K562 (cell line): Measurements from ENCODE around the gene SPDEF. TPM values are rescaled to one million over a fixed set of nuclear protein-coding genes. Genes with fewer than 3 reads are reported as not detected.
A peak's percentile ranks its signal among the peaks of the same experiment; 100 is the strongest.

Experiments used
- GTF2B ChIP-seq: IDR thresholded peaks from 2 replicates; pipeline ENCODE4 v1.6.1; 2011; ENCODE audit not compliant: insufficient read length; ENCODE audit errors: extremely low read depth
- KDM4B ChIP-seq, 2 experiments: fragments of 450-650 bp in 1 of 2; sonication (generic) in 1 of 2; IDR thresholded peaks; 2 replicates each; pipeline ENCODE4 v1.6.1; 2016 to 2017; ENCODE audit warnings: borderline replicate concordance in 2 of 2, antibody characterized with exemption in 1 of 2, low read depth in 1 of 2, mild to moderate bottlenecking in 1 of 2
- RBFOX2 ChIP-seq: fragments of 200-400 bp; formaldehyde crosslinking; IDR thresholded peaks from 2 replicates; pipeline ENCODE4 v1.6.1; 2017; ENCODE audit warnings: low read depth, mild to moderate bottlenecking, low read length, moderate library complexity
- SETDB1 ChIP-seq: IDR thresholded peaks from one replicate; pipeline ENCODE4 v1.6.1; 2012; ENCODE audit warnings: low read length, control low read depth, inconsistent platforms
- SIX5 ChIP-seq, 2 experiments: IDR thresholded peaks; 2 replicates each; pipeline ENCODE4 v1.6.1; 2011; ENCODE audit warnings: low read length in 2 of 2, borderline replicate concordance in 1 of 2, low read depth in 1 of 2, mild to moderate bottlenecking in 1 of 2, moderate library complexity in 1 of 2; ENCODE audit not compliant: insufficient read depth in 1 of 2
- SLC30A9 ChIP-seq: fragments of 250-450 bp; sonication (Bioruptor Pico); IDR thresholded peaks from 2 replicates; pipeline ENCODE4 v1.8.0; 2022; ENCODE audit warnings: mild to moderate bottlenecking, moderate library complexity
- TAF1 ChIP-seq: IDR thresholded peaks from 2 replicates; pipeline ENCODE4 v1.6.1; 2011; ENCODE audit warnings: mild to moderate bottlenecking, low read length, moderate library complexity; ENCODE audit not compliant: insufficient read depth, control insufficient read depth, severe bottlenecking; ENCODE audit errors: extremely low read depth
- WHSC1 ChIP-seq: IDR thresholded peaks from one replicate; pipeline ENCODE4 v1.6.1; 2012; ENCODE audit warnings: low read length, control low read depth, inconsistent platforms
- ZBTB12 ChIP-seq: fragments of 250-450 bp; sonication (Bioruptor Pico); IDR thresholded peaks from 2 replicates; pipeline ENCODE4 v1.4.0; 2020
- ZNF511 ChIP-seq: sonication (generic); formaldehyde crosslinking; IDR thresholded peaks from 2 replicates; pipeline ENCODE4 v1.8.0; 2022; ENCODE audit warnings: mild to moderate bottlenecking, missing genetic modification reagents
- polyA plus RNA-seq, 8 experiments: library from polyadenylated mRNA; depleted of rRNA in 4 of 8; stranded (reverse) in 5 of 8; unstranded in 3 of 8; fragments of >200 nt; fragmentation: Nextera tagmentation in 2 of 8; fragmentation: Illumina TruSeq in 1 of 8; extraction: Ambion mirVana in 2 of 8; extraction: Trizol in 1 of 8; gene quantifications; 2 replicates each; pipeline versions ENCODE4 v1.2.1 to v1.2.3, GENCODE V29; 2011 to 2014; ENCODE audit warnings: inconsistent platforms in 1 of 8, missing spikeins in 1 of 8
- total RNA-seq, 7 experiments: library from RNA; depleted of rRNA in 6 of 7; stranded (reverse); fragments of >200 nt in 6 of 7; fragmentation: Illumina TruSeq in 2 of 7; extraction: Trizol in 2 of 7; gene quantifications; 2 replicates each; pipeline versions ENCODE4 v1.2.1 to v1.2.3, GENCODE V29; 2011 to 2021; ENCODE audit warnings: low replicate concordance in 1 of 7
- TF ChIP-seq, protein P1 (sequence below): fragments of 450-650 bp; IDR thresholded peaks from 2 replicates; pipeline ENCODE4 v1.6.1; 2016; ENCODE audit warnings: mild to moderate bottlenecking
- TF ChIP-seq, protein P2 (sequence below): fragments of 450-650 bp; formaldehyde crosslinking; IDR thresholded peaks from 2 replicates; pipeline ENCODE4 v1.4.0; 2022; ENCODE audit warnings: mild to moderate bottlenecking, moderate library complexity
- TF ChIP-seq, protein P3 (sequence below), 2 experiments: fragments of 450-650 bp; conservative IDR thresholded peaks; 2 replicates each; pipeline ENCODE4 v1.6.1; 2017; ENCODE audit warnings: mild to moderate bottlenecking in 2 of 2, moderate library complexity in 2 of 2
- TF ChIP-seq, protein P4 (sequence below): sonication (generic); formaldehyde crosslinking; IDR thresholded peaks from 2 replicates; pipeline ENCODE4 v1.8.1; 2023; ENCODE audit warnings: mild to moderate bottlenecking, missing genetic modification reagents

SPDEF gene
- total and polyA plus RNA-seq, 9 of the 15 experiments (the other 6 are each of a cell fraction or from before 2014, with no cell fraction given): 0.04 to 0.12 (median 0.11) TPM; not detected in 5

DNA sequence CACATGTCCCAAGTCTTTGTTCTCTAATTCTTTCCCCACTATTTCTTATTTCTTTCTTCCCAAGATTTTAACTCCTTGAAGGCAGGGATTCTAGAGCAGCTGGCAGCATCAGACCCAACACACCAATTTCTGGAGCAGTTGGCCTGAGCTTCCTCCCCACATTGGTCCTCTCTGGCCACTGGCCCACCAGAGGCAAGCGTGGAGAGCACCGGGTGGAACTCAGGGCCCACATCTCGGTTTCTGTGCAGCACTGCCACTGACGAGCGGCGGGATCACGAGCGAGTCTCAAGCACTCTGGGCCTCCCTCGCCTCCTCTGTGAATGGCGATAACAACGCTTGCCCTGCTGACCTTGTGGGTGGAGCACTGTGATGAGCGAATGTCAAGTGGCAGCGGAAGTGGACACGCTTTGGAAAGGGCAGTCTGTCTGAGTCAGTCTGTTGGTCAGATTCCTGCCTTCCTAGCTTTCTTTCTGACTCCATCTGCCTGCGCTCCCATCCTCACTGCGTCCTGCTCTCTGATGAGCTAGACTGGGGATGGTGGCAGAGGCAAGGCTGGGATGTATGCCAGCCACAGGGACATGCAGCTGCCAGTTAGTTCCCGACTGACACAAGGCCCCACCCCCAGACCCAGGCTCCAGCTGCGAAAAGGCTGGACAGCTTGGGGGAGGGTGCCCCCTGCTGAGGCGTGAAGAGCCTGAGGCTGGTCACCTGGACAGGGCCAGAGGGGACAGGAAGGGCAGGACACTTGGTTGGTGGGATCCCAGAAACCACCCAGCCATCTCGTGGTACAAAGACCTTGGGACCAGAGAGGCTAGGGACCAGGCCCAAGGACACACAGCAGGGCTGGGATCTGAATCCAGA is 4.5 kb upstream of the SPDEF start (continued):
- no peak for TF ChIP-seq GTF2B
- peak; percentile 60 for TF ChIP-seq TAF1
- TF ChIP-seq KDM4B (IDR thresholded peaks at IDR 0.05; ENCODE audit: borderline replicate concordance in 2 of 2, low read depth in 1 of 2): 0 out of 4 replicates have a peak, but pooled peaks of 1 of the 2 experiments have one; percentile 27
- TF ChIP-seq, protein P1, sequence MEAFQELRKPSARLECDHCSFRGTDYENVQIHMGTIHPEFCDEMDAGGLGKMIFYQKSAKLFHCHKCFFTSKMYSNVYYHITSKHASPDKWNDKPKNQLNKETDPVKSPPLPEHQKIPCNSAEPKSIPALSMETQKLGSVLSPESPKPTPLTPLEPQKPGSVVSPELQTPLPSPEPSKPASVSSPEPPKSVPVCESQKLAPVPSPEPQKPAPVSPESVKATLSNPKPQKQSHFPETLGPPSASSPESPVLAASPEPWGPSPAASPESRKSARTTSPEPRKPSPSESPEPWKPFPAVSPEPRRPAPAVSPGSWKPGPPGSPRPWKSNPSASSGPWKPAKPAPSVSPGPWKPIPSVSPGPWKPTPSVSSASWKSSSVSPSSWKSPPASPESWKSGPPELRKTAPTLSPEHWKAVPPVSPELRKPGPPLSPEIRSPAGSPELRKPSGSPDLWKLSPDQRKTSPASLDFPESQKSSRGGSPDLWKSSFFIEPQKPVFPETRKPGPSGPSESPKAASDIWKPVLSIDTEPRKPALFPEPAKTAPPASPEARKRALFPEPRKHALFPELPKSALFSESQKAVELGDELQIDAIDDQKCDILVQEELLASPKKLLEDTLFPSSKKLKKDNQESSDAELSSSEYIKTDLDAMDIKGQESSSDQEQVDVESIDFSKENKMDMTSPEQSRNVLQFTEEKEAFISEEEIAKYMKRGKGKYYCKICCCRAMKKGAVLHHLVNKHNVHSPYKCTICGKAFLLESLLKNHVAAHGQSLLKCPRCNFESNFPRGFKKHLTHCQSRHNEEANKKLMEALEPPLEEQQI: no peak; the same call in 1 of the 2 replicates
- TF ChIP-seq, protein P2, sequence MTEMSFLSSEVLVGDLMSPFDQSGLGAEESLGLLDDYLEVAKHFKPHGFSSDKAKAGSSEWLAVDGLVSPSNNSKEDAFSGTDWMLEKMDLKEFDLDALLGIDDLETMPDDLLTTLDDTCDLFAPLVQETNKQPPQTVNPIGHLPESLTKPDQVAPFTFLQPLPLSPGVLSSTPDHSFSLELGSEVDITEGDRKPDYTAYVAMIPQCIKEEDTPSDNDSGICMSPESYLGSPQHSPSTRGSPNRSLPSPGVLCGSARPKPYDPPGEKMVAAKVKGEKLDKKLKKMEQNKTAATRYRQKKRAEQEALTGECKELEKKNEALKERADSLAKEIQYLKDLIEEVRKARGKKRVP (CRISPR knock-in tag): no peak
- TF ChIP-seq SLC30A9 (CRISPR knock-in tag): no peak
- 0 out of 2 replicates have a peak, but pooled peaks have one; percentile 9 for TF ChIP-seq ZBTB12
- no peak for TF ChIP-seq SIX5 (IDR thresholded peaks at IDR 0.05; ENCODE audit: borderline replicate concordance in 1 of 2, insufficient read depth in 1 of 2, low read depth in 1 of 2, low read length in 2 of 2)
- peak; percentile 84 for TF ChIP-seq RBFOX2
- TF ChIP-seq, protein P3, sequence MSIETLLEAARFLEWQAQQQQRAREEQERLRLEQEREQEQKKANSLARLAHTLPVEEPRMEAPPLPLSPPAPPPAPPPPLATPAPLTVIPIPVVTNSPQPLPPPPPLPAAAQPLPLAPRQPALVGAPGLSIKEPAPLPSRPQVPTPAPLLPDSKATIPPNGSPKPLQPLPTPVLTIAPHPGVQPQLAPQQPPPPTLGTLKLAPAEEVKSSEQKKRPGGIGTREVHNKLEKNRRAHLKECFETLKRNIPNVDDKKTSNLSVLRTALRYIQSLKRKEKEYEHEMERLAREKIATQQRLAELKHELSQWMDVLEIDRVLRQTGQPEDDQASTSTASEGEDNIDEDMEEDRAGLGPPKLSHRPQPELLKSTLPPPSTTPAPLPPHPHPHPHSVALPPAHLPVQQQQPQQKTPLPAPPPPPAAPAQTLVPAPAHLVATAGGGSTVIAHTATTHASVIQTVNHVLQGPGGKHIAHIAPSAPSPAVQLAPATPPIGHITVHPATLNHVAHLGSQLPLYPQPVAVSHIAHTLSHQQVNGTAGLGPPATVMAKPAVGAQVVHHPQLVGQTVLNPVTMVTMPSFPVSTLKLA (conservative IDR thresholded peaks at IDR 0.05): peak; percentile 76 to 88
- TF ChIP-seq ZNF511 (CRISPR knock-in tag): no peak; the same call in 1 of the 2 replicates
- TF ChIP-seq, protein P4, sequence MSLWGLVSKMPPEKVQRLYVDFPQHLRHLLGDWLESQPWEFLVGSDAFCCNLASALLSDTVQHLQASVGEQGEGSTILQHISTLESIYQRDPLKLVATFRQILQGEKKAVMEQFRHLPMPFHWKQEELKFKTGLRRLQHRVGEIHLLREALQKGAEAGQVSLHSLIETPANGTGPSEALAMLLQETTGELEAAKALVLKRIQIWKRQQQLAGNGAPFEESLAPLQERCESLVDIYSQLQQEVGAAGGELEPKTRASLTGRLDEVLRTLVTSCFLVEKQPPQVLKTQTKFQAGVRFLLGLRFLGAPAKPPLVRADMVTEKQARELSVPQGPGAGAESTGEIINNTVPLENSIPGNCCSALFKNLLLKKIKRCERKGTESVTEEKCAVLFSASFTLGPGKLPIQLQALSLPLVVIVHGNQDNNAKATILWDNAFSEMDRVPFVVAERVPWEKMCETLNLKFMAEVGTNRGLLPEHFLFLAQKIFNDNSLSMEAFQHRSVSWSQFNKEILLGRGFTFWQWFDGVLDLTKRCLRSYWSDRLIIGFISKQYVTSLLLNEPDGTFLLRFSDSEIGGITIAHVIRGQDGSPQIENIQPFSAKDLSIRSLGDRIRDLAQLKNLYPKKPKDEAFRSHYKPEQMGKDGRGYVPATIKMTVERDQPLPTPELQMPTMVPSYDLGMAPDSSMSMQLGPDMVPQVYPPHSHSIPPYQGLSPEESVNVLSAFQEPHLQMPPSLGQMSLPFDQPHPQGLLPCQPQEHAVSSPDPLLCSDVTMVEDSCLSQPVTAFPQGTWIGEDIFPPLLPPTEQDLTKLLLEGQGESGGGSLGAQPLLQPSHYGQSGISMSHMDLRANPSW: no peak
- no peak for TF ChIP-seq SETDB1
- TF ChIP-seq WHSC1: no peak
